DMS153 (cell line): ENCODE results near the gene OPRM1.
"Not testable (repeated sequence)": the region's sequence is repeated elsewhere in the genome, so short reads cannot be mapped to it uniquely, and the experiment has no call there.

Experiments used
- DNase-seq: peaks from one replicate; lab custom pipeline; 2025; lab: John Stamatoyannopoulos, UW

OPRM1 gene

DNA sequence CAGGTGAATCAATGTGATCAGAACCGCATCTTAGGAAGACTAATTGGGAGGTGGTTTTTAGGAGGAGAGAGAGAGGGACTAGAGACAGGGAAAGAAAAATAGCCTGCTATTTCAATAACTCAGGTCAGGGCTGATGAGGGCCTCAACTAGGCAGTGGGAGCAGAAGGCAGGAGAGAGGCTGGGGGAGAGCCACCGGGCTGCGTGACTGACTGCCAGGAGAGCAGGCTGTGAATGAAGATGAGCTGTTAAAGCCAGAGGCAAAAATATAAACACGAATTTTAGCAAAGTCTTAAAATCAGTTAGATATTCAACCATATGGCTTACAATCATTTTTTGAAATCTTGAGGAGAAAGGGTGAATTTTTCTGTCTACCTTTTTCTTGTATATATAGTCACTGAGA lies 168.0 kb downstream of the OPRM1 start:
- DNase-seq: no peak

DNA sequence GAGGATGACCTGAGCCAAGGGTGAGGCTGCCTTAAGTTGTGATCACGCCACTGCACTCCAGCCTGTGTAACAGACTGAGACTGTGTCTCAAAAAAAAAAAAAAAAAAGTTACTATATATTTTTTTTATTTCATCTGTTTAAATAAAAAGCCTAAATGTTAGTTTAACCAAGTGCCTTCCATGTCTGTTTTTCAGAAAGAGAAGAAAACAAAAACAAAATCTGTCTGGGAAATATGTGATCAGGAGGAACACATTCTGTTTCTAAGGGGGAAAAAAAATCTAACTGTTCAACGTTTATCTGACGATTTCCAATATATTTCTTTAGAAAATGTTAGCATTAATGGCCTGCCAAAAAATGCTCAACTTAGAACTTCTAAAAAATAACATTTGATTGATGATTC lies 170.5 kb downstream of the OPRM1 start:
- DNase-seq: no peak

GRCh38 chr6:154210678-154211077 lies 171.6 kb downstream of the OPRM1 start:
- DNase-seq: no peak

- no peak for DNase-seq
Observed at GRCh38 chr6:154213782-154214181, 174.7 kb downstream of the OPRM1 start.

DNA sequence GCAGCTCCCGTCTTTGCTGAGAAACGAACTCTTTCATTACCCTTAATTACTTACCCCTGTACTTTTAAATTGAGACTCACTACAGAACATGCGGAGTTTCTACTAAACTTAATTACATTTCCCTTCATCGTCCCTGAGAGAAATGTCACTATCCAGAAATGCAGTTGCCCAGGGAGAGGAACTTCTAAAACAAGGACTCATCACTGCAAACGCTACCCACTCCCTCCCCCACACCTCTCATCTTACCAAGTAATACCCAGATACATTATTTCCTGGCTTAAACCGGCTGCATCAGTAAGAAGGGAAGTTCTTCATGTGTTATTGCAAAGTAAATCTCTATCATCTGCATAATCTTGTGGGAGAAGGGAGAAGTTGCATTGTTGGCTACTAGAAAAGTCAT lies 179.3 kb downstream of the OPRM1 start:
- no peak for DNase-seq

- DNase-seq: no peak
Observed at GRCh38 chr6:154218787-154219186, 179.7 kb downstream of the OPRM1 start.

GRCh38 chr6:154219250-154219649 lies 180.2 kb downstream of the OPRM1 start:
- DNase-seq: no peak

DNA sequence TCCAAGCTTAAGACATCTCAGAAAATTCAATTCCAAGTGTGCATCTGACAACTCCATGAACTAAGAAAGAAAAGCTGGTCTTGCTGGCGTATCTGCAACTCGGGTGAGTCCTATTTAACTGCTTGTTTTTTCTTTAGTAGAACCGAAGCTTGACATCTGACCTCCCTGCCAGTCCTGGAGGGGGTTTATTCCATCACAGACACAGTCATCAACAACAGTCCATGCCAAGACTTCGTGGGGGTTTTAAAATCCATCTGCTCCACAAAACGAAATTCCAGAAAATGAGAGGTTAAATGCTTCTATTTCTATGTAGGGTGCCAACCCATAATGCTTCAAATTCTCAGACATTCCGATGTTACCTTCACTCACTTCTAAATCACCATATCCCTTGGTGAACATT lies 183.7 kb downstream of the OPRM1 start:
- no peak for DNase-seq

- DNase-seq: no peak
Observed at GRCh38 chr6:154223296-154223695, 184.3 kb downstream of the OPRM1 start.

DNA sequence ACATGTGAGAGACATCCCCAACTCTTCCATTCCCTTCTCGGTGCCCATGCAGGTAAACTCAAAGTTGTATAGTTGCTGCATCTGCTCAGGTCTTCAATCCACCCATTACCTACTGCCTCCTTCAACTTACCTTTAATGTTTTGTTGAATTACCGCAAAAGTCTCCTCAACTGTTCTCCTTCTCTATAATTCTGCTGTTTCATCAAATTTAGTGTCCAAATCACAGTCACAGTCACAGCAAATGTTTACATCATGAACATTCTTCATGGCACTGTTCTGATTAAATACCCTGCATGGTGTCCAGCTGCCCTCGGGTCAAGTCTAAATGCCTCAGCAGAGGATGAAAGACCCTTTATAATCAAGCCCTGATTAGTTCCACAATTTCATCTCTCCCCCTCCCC lies 187.4 kb downstream of the OPRM1 start:
- DNase-seq: no peak

- no peak for DNase-seq
Observed at GRCh38 chr6:154227862-154228520, 189.0 kb downstream of the OPRM1 start.

GRCh38 chr6:154228521-154228905 lies 189.5 kb downstream of the OPRM1 start:
- no peak for DNase-seq

- DNase-seq: no peak
Observed at GRCh38 chr6:154229786-154230185, 190.7 kb downstream of the OPRM1 start.

DNA sequence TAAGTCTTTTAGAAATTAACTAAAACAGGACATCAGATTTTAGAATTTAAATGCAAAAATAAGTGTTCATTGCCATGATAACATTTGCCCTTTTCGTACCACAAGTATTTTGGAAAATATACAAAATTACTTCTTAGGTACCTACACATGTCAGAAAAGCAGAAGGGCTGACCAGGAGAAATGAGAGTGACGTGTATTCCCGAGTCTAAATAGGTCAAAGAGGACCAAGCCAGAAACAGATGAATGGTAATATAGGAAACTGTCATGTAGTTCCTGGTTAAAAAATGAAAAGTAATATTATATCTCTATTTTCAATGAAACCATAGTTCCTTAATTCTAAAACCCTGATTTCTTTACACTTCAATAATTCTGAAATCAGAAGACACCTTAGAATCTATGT lies 191.4 kb downstream of the OPRM1 start:
- DNase-seq: no peak

GRCh38 chr6:154230910-154231595 lies 192.0 kb downstream of the OPRM1 start:
- no peak for DNase-seq

DNA sequence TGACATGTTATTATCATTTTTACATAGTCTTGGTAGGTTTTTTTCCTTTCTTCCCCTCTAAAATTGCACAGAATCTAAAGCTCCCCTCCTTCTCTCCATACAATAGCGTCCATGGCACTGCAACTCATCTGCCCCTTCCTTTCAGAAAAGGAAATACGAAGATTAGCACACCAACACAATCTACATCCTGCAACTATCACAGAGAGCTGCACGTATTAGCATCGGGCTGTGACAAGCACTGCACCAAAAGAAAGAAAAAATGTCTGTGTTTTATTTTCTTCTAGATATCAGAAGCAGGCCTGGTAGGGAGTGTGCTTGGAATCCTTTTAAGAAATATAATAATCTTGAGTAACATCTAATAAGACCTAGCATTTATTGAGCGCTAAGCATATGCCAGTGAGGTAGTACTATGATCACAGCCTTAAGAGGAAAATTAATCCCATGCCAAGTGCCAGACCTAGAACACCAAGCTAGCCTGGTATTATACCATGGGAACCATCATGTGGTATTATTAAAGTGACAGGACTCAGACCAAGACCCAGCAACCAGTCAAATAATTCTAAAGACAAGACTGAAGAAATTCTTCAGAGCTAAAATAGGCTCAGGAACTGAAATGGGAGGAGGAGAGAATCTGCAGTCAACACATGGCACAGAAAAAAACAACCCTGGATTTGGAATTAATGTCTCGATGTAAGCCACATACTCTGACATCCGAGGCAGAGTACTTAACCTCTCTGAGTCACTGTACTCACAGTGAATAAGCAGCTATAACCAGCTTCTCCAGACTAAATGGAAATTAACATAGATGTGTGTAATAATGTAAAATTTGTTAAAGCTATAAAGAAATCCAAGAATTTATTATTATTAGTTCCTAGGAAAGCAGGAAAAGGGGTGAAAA lies 193.2 kb downstream of the OPRM1 start:
- DNase-seq: no peak

DNA sequence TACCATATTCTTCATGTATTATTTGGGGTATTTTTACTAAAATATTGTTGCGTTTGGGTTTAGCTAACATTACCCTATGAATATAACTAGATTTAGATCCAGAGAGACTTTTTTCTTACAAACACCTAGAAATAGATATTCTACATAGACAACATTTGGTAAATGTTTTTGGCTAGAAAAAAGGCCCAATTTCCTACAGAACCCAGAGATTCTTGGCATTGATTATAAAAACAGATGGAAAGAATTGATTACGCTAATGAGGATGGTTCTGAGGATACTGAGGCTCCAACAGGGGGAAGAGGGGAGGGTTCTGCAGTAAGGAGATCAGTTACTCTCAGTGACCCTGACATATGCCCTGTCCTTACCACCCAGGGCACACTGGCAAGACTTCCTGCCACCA lies 194.3 kb downstream of the OPRM1 start:
- no peak for DNase-seq

DNA sequence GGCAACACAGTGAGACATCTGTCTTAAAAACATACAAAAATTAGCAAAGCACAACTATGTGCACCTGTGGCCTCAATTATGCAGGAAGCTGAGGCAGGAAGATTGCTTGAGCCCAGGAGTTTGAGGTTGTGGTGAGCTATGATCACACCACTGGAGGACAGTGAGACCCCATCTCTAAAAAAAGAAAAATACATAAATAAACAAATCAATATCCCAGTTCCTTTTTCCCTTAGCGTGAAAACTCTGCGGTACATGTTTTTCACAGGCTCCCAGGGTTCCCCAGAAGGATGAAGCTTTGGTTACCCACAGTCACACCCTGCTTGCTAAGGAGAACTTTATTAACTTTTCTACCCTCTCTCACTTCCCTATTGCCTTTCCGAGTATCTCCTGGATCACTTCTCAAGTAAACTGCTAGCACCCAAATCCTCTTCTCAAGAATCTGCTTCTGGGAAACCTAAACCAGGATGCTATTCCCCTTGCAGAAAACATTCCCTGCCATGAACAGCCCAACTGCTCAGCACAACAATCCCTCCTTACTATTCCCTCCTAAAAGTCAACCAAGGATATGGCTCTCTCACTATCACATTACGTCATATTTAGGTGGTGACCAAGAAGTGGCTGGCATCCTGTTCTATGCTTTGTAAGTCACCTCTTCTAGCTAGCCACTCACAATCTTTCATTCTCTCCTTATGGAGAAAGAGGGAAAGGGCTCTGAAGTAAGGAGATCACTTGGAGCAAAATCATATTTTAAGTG lies 195.2 kb downstream of the OPRM1 start:
- no peak for DNase-seq

GRCh38 chr6:154236646-154237301 lies 197.7 kb downstream of the OPRM1 start:
- DNase-seq: no peak

DNA sequence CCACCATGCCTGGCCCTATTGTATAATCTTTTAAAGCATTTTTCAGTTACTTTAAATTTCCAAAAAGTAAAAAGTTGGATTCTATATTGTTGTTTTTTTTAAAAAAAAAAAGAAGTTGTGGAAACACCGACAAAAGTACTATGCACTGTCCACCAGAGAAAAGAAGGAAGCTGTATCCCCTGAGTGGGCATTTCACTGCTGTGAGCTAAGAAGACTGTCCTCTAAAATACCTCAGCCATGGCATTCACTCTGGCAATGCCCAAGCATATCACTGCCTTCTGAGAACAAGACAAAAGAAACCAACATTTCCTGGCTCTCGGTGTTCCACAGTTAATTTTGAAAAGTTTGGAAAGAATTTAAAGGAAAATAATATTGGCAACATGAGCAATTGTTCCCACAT lies 199.8 kb downstream of the OPRM1 start:
- no peak for DNase-seq

DNA sequence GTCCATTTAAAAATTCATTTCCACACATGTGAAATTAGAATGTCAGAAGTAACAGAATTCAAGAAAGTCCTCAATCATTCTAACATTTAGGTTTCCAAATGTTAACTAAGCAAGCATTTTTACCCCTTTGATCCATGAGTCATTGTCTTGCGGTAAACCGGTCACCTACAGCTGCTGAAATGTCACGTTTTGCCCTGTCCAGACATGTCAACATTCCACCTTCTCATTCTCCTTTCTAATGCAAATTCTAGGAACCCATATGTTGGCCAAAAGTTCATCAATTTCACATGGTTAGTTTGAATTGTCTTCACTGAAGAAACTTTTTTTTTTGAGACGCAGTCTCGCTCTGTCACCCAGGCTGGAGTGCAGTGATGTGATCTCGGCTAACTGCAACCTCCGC lies 200.4 kb downstream of the OPRM1 start:
- DNase-seq: no peak

DNA sequence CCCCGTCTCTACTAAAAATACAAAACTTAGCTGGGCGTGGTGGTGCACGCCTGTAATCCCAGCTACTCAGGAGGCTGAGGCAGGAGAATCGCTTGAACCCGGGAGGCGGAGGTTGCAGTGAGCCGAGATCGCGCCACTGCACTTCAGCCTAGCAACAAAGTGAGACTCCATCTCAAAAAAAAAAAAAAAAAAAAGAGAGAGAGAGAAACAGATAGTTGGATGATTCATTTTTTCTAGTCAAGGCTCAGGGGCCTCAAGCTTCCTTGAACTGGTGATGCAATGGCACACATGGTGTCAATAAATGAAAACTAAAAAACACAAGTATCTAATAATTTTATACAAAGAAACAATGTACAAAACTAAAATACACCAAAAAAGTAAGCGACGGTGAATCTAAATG lies 202.0 kb downstream of the OPRM1 start:
- DNase-seq: not testable (repeated sequence)
